HCT116 (cell line): ENCODE data around the gene LHX1. TPM values are rescaled to one million over a fixed set of nuclear protein-coding genes. Genes with fewer than 3 reads are reported as not detected.

Experiments used
- ATAC-seq: fragments of 200-7000 bp; cut with Tn5 transposase; 2 replicates; pipeline ENCODE4 v1.9.1; 2020; ENCODE audit warnings: mild to moderate bottlenecking, moderate library complexity
- BruUV-seq: library from RNA; stranded (reverse); fragments of 400-500 nt; replicated peaks from 2 replicates; lab custom pipeline; 2021; lab: Mats Ljungman, UMichigan
- CTCF ChIA-PET: fragments of 300-600 bp; sonication (Branson Sonifier 250); formaldehyde crosslinking; loops from one replicate; lab custom pipeline; 2021; ENCODE audit warnings: antibody characterized with exemption; lab: Charles Lee
- POLR2A ChIA-PET: fragments of 300-600, 350-600 bp; sonication (Branson Sonifier 250); formaldehyde crosslinking; loops from one replicate; lab custom pipeline; 2021; ENCODE audit warnings: antibody characterized with exemption; lab: Charles Lee
- RAD21 ChIA-PET, 2 experiments: fragments of 300-600 bp; sonication (Branson Sonifier 250); formaldehyde crosslinking; loops; one replicate each; lab custom pipeline; 2023; ENCODE audit warnings: low total read pairs in 2 of 2; ENCODE audit not compliant: uncharacterized antibody in 2 of 2, unreplicated experiment in 2 of 2, low non-redundant PET in 1 of 2; lab: Charles Lee
- DNase-seq: peaks from one replicate; pipeline ENCODE4 v3.0.0-alpha.2; 2010; ENCODE audit warnings: low read depth, low spot score
- H2AFZ ChIP-seq: fragments of 200-600 bp; shearing (Covaris generic), sonication (generic); 2 replicates; pipeline ENCODE4 v1.6.1; 2017; ENCODE audit warnings: low read depth, mixed run types, mixed read lengths, antibody characterized with exemption, low read length; ENCODE audit not compliant: poor library complexity, severe bottlenecking
- H3K27ac ChIP-seq: 2 replicates; pipeline ENCODE4 v1.5.1; 2012; ENCODE audit warnings: low read depth, low read length
- H3K27me3 ChIP-seq: fragments of 200-600 bp; sonication (generic); 2 replicates; pipeline ENCODE4 v1.6.1; 2016; ENCODE audit warnings: mixed run types, low read length, mixed read lengths; ENCODE audit not compliant: insufficient read depth
- H3K36me3 ChIP-seq, 2 experiments: fragments of 200-500 bp in 1 of 2; fragments of 200-600 bp in 1 of 2; sonication (Bioruptor generic) in 1 of 2; sonication (generic) in 1 of 2; 2 replicates each; pipeline versions ENCODE4 v1.5.1 to v1.6.1; 2014 to 2016; ENCODE audit warnings: low read length in 2 of 2, inconsistent platforms in 1 of 2, mixed read lengths in 1 of 2, mixed run types in 1 of 2; ENCODE audit not compliant: insufficient read depth in 2 of 2, control insufficient read depth in 1 of 2
- H3K4me1 ChIP-seq, 2 experiments: fragments of 200-600 bp in 1 of 2; sonication (generic) in 1 of 2; 2 replicates each; pipeline versions ENCODE4 v1.5.1 to v1.6.1; 2012 to 2017; ENCODE audit warnings: low read length in 2 of 2, inconsistent platforms in 1 of 2, mild to moderate bottlenecking in 1 of 2, mixed read lengths in 1 of 2, mixed run types in 1 of 2, moderate library complexity in 1 of 2; ENCODE audit not compliant: insufficient read depth in 2 of 2, control insufficient read depth in 1 of 2
- H3K4me2 ChIP-seq: fragments of 200-600 bp; sonication (generic); 2 replicates; pipeline ENCODE4 v1.6.1; 2017; ENCODE audit warnings: mixed run types, low read length, mixed read lengths
- H3K4me3 ChIP-seq, 2 experiments: fragments of 200-600 bp in 1 of 2; sonication (generic) in 1 of 2; replicated peaks in 1 of 2; 2 replicates each; pipeline ENCODE4 v1.5.1; 2011 to 2016; ENCODE audit warnings: low read length in 2 of 2, control low read depth in 1 of 2, low read depth in 1 of 2, mild to moderate bottlenecking in 1 of 2, mixed read lengths in 1 of 2, mixed run types in 1 of 2
- H3K79me2 ChIP-seq: fragments of 200-600 bp; sonication (generic); 2 replicates; pipeline ENCODE4 v1.6.1; 2017; ENCODE audit warnings: mild to moderate bottlenecking, mixed run types, low read length, moderate library complexity, mixed read lengths; ENCODE audit not compliant: insufficient read depth
- H3K9ac ChIP-seq: fragments of 200-600 bp; sonication (generic); 2 replicates; pipeline ENCODE4 v1.6.1; 2016; ENCODE audit warnings: low read length, mixed read lengths
- H3K9me2 ChIP-seq: fragments of 200-600 bp; sonication (generic), shearing (Covaris generic); 2 replicates; pipeline ENCODE4 v1.6.1; 2017; ENCODE audit warnings: mixed run types, mild to moderate bottlenecking, moderate library complexity; ENCODE audit not compliant: insufficient read depth
- H3K9me3 ChIP-seq, 2 experiments: fragments of 200-500 bp in 1 of 2; fragments of 200-600 bp in 1 of 2; sonication (Bioruptor generic) in 1 of 2; sonication (generic) in 1 of 2; 2 replicates each; pipeline ENCODE4 v1.6.1; 2014 to 2017; ENCODE audit warnings: low read length in 2 of 2, mixed read lengths in 2 of 2, inconsistent platforms in 1 of 2, low read depth in 1 of 2, mild to moderate bottlenecking in 1 of 2, mixed run types in 1 of 2, moderate library complexity in 1 of 2; ENCODE audit not compliant: control insufficient read depth in 1 of 2, insufficient read depth in 1 of 2
- H4K20me1 ChIP-seq: fragments of 200-600 bp; sonication (generic), shearing (Covaris generic); 2 replicates; pipeline ENCODE4 v1.6.1; 2017; ENCODE audit warnings: mixed run types, mild to moderate bottlenecking, moderate library complexity; ENCODE audit not compliant: insufficient read depth
- CBX3 ChIP-seq: IDR thresholded peaks from 2 replicates; pipeline ENCODE4 v1.6.1; 2012; ENCODE audit warnings: low read depth
- CEBPB ChIP-seq: IDR thresholded peaks from 2 replicates; pipeline ENCODE4 v1.6.1; 2012; ENCODE audit warnings: low read depth
- ELF1 ChIP-seq: IDR thresholded peaks from 2 replicates; pipeline ENCODE4 v1.6.1; 2012; ENCODE audit warnings: low read depth, borderline replicate concordance
- EZH2 ChIP-seq: fragments of 200-600 bp; sonication (generic); IDR thresholded peaks from 2 replicates; pipeline ENCODE4 v1.6.1; 2017; ENCODE audit warnings: antibody characterized with exemption, mixed run types
- EZH2phosphoT487 ChIP-seq: fragments of 200-600 bp; IDR thresholded peaks from 2 replicates; pipeline ENCODE4 v1.6.1; 2018; ENCODE audit warnings: antibody characterized with exemption, borderline replicate concordance
- FOSL1 ChIP-seq: IDR thresholded peaks from 2 replicates; pipeline ENCODE4 v1.6.1; 2012; ENCODE audit warnings: low read depth
- POLR2A ChIP-seq: IDR thresholded peaks from 2 replicates; pipeline ENCODE4 v1.7.0; 2011; ENCODE audit warnings: borderline replicate concordance; ENCODE audit not compliant: insufficient read depth, insufficient read length; ENCODE audit errors: extremely low read depth
- POLR2AphosphoS5 ChIP-seq: IDR thresholded peaks from 2 replicates; pipeline ENCODE4 v1.6.1; 2011; ENCODE audit warnings: mild to moderate bottlenecking, low read depth, low read length, moderate library complexity
- SIN3A ChIP-seq: IDR thresholded peaks from 2 replicates; pipeline ENCODE4 v1.6.1; 2012; ENCODE audit warnings: low read depth
- SRF ChIP-seq: IDR thresholded peaks from 2 replicates; pipeline ENCODE4 v1.6.1; 2012; ENCODE audit warnings: low read depth
- TCF7L2 ChIP-seq: IDR thresholded peaks from 2 replicates; pipeline ENCODE4 v1.7.0; 2011; ENCODE audit warnings: borderline replicate concordance, inconsistent platforms; ENCODE audit not compliant: insufficient read depth, insufficient read length; ENCODE audit errors: extremely low read depth
- YY1 ChIP-seq: IDR thresholded peaks from 2 replicates; pipeline ENCODE4 v1.6.1; 2011; ENCODE audit warnings: low read length, low read depth, moderate library complexity, mild to moderate bottlenecking; ENCODE audit not compliant: insufficient replicate concordance; ENCODE audit errors: extremely low read depth
- ZFX ChIP-seq: fragments of 450-650 bp; IDR thresholded peaks from 2 replicates; pipeline ENCODE4 v1.6.1; 2017
- ZNF274 ChIP-seq: fragments of 200-500 bp; sonication (Bioruptor generic); IDR thresholded peaks from 2 replicates; pipeline ENCODE4 v1.6.1; 2014; ENCODE audit warnings: mild to moderate bottlenecking, low read depth, low read length, inconsistent platforms
- intact Hi-C: fragments of 100-400 bp; cut with micrococcal nuclease; formaldehyde crosslinking; loops from 2 replicates; pipeline ENCODE4 v1.10.0; 2022
- total RNA-seq: library from RNA; stranded (reverse); gene quantifications from one replicate; pipeline ENCODE4 v1.2.1, GENCODE V29; 2021; ENCODE audit not compliant: unreplicated experiment
- TF ChIP-seq, protein P1 (sequence below), 3 experiments: fragments of 200-600 bp in 1 of 3; sonication (generic) in 1 of 3; IDR thresholded peaks in 2 of 3; conservative IDR thresholded peaks in 1 of 3; 2 replicates each; pipeline ENCODE4 v1.5.1; 2012 to 2017; ENCODE audit warnings: low read depth in 2 of 3, low read length in 2 of 3, antibody characterized with exemption in 1 of 3, borderline replicate concordance in 1 of 3, control low read depth in 1 of 3, mild to moderate bottlenecking in 1 of 3, mixed read lengths in 1 of 3, mixed run types in 1 of 3, moderate library complexity in 1 of 3; ENCODE audit not compliant: insufficient read depth in 1 of 3
- TF ChIP-seq, protein P2 (sequence below): IDR thresholded peaks from 2 replicates; pipeline ENCODE4 v1.6.1; 2012; ENCODE audit warnings: low read depth
- TF ChIP-seq, protein P3 (sequence below): IDR thresholded peaks from 2 replicates; pipeline ENCODE4 v1.6.1; 2012
- TF ChIP-seq, protein P4 (sequence below): IDR thresholded peaks from 2 replicates; pipeline ENCODE4 v1.6.1; 2012

The LHX1 gene
- total RNA-seq, 1 experiment from 2014 or later = 0.44 TPM

DNA sequence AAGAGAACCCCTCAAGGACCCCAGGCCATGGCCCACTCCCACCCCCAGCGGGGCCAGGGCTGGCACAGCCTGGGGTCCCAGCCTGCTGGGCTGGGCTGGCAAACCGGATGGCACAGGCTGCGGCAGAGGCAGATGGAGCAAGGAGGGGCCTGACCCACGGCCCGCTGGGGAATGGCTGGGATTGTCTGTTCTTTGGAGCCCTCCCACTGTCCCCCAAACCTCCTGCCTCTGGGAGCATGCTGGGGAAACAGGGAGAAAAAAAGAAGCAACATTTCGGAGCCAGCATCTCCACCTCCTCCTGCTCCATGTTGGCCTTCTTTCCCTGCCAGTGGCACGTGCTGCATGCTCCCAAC, 37.1 kb upstream of the LHX1 start:
- Histone ChIP-seq H3K9me2 (no peaks in the 10 kb centered on the region), H2AFZ (no peak overlapping the region), H3K79me2 (no peaks in the 10 kb centered on the region), H3K27ac (no peak overlapping the region), H3K27me3 (no peaks in the 10 kb centered on the region), H3K4me2 (no peak overlapping the region), H4K20me1 (no peaks in the 10 kb centered on the region), H3K9me3 (no peaks in the 10 kb centered on the region), H3K36me3 (no peaks in the 10 kb centered on the region), H3K4me1 (peaks cover 2 to 12% of the 10 kb centered on the region in 2 experiments; a peak in 2 of 4 replicates), H3K9ac (no peak overlapping the region)
- ChIA-PET POLR2A (no interaction called here), CTCF (no interaction called here), RAD21 (interaction anchor here in 1 of 2 experiments (0.6 kb wide), 1 partner anchor 147 kb away, joined by 3 read pairs; no protein-coding TSS in a partner anchor)
- no TSS peak for BruUV-seq
- intact Hi-C loops = no loop called here
- DNase-seq (no peak), ATAC-seq (no peak)
- TF ChIP-seq, protein P1, sequence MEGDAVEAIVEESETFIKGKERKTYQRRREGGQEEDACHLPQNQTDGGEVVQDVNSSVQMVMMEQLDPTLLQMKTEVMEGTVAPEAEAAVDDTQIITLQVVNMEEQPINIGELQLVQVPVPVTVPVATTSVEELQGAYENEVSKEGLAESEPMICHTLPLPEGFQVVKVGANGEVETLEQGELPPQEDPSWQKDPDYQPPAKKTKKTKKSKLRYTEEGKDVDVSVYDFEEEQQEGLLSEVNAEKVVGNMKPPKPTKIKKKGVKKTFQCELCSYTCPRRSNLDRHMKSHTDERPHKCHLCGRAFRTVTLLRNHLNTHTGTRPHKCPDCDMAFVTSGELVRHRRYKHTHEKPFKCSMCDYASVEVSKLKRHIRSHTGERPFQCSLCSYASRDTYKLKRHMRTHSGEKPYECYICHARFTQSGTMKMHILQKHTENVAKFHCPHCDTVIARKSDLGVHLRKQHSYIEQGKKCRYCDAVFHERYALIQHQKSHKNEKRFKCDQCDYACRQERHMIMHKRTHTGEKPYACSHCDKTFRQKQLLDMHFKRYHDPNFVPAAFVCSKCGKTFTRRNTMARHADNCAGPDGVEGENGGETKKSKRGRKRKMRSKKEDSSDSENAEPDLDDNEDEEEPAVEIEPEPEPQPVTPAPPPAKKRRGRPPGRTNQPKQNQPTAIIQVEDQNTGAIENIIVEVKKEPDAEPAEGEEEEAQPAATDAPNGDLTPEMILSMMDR (IDR thresholded peaks at IDR 0.05 in 2 of 3, conservative IDR thresholded peaks at IDR 0.05 in 1 of 3; ENCODE audit: borderline replicate concordance in 1 of 3, insufficient read depth in 1 of 3, low read depth in 2 of 3, low read length in 2 of 3) = no peak
- TF ChIP-seq FOSL1 (no peak), ZNF274 (no peak), ELF1 (no peak), EZH2 (no peak), TCF7L2 (no peak), POLR2A (no peak), CEBPB (no peak), SIN3A (no peak), CBX3 (no peak), SRF (no peak), EZH2phosphoT487 (no peak), ZFX (no peak), YY1 (no peak), POLR2AphosphoS5 (no peak)
- TF ChIP-seq, protein P2, sequence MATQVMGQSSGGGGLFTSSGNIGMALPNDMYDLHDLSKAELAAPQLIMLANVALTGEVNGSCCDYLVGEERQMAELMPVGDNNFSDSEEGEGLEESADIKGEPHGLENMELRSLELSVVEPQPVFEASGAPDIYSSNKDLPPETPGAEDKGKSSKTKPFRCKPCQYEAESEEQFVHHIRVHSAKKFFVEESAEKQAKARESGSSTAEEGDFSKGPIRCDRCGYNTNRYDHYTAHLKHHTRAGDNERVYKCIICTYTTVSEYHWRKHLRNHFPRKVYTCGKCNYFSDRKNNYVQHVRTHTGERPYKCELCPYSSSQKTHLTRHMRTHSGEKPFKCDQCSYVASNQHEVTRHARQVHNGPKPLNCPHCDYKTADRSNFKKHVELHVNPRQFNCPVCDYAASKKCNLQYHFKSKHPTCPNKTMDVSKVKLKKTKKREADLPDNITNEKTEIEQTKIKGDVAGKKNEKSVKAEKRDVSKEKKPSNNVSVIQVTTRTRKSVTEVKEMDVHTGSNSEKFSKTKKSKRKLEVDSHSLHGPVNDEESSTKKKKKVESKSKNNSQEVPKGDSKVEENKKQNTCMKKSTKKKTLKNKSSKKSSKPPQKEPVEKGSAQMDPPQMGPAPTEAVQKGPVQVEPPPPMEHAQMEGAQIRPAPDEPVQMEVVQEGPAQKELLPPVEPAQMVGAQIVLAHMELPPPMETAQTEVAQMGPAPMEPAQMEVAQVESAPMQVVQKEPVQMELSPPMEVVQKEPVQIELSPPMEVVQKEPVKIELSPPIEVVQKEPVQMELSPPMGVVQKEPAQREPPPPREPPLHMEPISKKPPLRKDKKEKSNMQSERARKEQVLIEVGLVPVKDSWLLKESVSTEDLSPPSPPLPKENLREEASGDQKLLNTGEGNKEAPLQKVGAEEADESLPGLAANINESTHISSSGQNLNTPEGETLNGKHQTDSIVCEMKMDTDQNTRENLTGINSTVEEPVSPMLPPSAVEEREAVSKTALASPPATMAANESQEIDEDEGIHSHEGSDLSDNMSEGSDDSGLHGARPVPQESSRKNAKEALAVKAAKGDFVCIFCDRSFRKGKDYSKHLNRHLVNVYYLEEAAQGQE = no peak
- TF ChIP-seq, protein P3, sequence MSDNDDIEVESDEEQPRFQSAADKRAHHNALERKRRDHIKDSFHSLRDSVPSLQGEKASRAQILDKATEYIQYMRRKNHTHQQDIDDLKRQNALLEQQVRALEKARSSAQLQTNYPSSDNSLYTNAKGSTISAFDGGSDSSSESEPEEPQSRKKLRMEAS = no peak
- TF ChIP-seq, protein P4, sequence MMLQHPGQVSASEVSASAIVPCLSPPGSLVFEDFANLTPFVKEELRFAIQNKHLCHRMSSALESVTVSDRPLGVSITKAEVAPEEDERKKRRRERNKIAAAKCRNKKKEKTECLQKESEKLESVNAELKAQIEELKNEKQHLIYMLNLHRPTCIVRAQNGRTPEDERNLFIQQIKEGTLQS = no peak
- TF ChIP-seq, all 23 proteins: peak for 0
- no peak overlapping the region for H3K4me3 ChIP-seq
